Urinary bladder (tissue), 4 donors: ENCODE results near the gene OR4D1. TPM values are rescaled to one million over a fixed set of nuclear protein-coding genes. Genes with fewer than 3 reads are reported as not detected.

Source experiments
- DNase-seq: peaks from one replicate; pipeline ENCODE4 v3.0.0-alpha.2; 2015; ENCODE audit errors: extremely low spot score
- H3K27ac ChIP-seq: one replicate; pipeline ENCODE4 v1.5.1; 2013; ENCODE audit warnings: low read depth, mild to moderate bottlenecking, moderate library complexity
- H3K36me3 ChIP-seq: one replicate; pipeline ENCODE4 v1.6.1; 2013; ENCODE audit warnings: mild to moderate bottlenecking, moderate library complexity; ENCODE audit not compliant: insufficient read depth
- H3K4me1 ChIP-seq: one replicate; pipeline ENCODE4 v1.6.1; 2013; ENCODE audit warnings: mild to moderate bottlenecking, moderate library complexity; ENCODE audit not compliant: insufficient read depth
- H3K4me3 ChIP-seq: one replicate; pipeline ENCODE4 v1.5.1; 2013; ENCODE audit warnings: low read depth, low read length
- WGBS: extraction: QIAGEN DNeasy Blood & Tissue Kit; methylation state at CpG from one replicate; pipeline ENCODE4 v1.1.7; 2013; 5-methylcytosine and 5-hydroxymethylcytosine counted together
- polyA plus RNA-seq: library from polyadenylated mRNA; stranded (reverse); fragments of 200-250 nt; gene quantifications from one replicate; pipeline ENCODE4 v1.2.3, GENCODE V29; 2013
- total RNA-seq: library from RNA; depleted of rRNA; stranded (reverse); fragments of >200 nt; gene quantifications from one replicate; pipeline ENCODE4 v1.2.3, GENCODE V29; 2014
- donor health status: healthy with polysubstance abuse.
- donor health status: healthy.

Gene OR4D1
- total and polyA plus RNA-seq, 2 donors = not detected

GRCh38 chr17:58166682-58167081 lies 18.5 kb downstream of the OR4D1 start, which contains the start of gene OR4D2:
Gene OR4D2 (plus strand): TSS chr17:58166982. CDS start chr17:58169656, 2,674 bp downstream.
- DNase-seq = no peak
- Histone ChIP-seq H3K36me3 (no peaks in the 10 kb centered on the region), H3K4me1 (no peaks in the 10 kb centered on the region), H3K27ac (no peak within 1 kb of the TSS), H3K4me3 (no peak within 1 kb of the TSS)
- WGBS = 67% methylated on average over 6 of the region's 6 CpGs

- Histone ChIP-seq H3K36me3 (no peaks in the 10 kb centered on the region), H3K4me3 (no peak overlapping the region), H3K27ac (no peak overlapping the region), H3K4me1 (no peaks in the 10 kb centered on the region)
- no peak for DNase-seq
- WGBS = 63% methylated on average over 4 of the region's 4 CpGs
These were observed 22.4 kb downstream of the OR4D1 start for GRCh38 chr17:58170622-58171021.

GRCh38 chr17:58172369-58173071 lies 24.3 kb downstream of the OR4D1 start:
- Histone ChIP-seq H3K36me3 (no peaks in the 10 kb centered on the region), H3K4me3 (no peak overlapping the region), H3K4me1 (no peaks in the 10 kb centered on the region), H3K27ac (no peak overlapping the region)
- DNase-seq = no peak
- 30% methylated on average over 2 of the region's 2 CpGs for whole genome bisulfite sequencing

GRCh38 chr17:58174871-58175270 lies 26.7 kb downstream of the OR4D1 start:
- 52% methylated on average over 3 of the region's 3 CpGs for WGBS
- Histone ChIP-seq H3K4me1 (no peaks in the 10 kb centered on the region), H3K36me3 (no peaks in the 10 kb centered on the region), H3K4me3 (no peak overlapping the region), H3K27ac (no peak overlapping the region)
- no peak for DNase-seq

- Histone ChIP-seq H3K4me3 (no peak overlapping the region), H3K4me1 (no peaks in the 10 kb centered on the region), H3K27ac (no peak overlapping the region), H3K36me3 (no peaks in the 10 kb centered on the region)
- no peak for DNase-seq
- 38% methylated on average over 7 of the region's 7 CpGs for WGBS
These were observed 28.0 kb downstream of the OR4D1 start for GRCh38 chr17:58176200-58176599.

- 76% methylated on average over 4 of the region's 4 CpGs for WGBS
- Histone ChIP-seq H3K27ac (no peak overlapping the region), H3K4me3 (no peak overlapping the region), H3K4me1 (no peaks in the 10 kb centered on the region), H3K36me3 (no peaks in the 10 kb centered on the region)
- DNase-seq = no peak
These were observed 33.6 kb downstream of the OR4D1 start for GRCh38 chr17:58181796-58182195.

- no peak overlapping the region for H3K4me3 ChIP-seq
- H3K4me1 ChIP-seq = no peaks in the 10 kb centered on the region
- H3K27ac ChIP-seq = no peak overlapping the region
- H3K36me3 ChIP-seq = no peaks in the 10 kb centered on the region
- 85% methylated on average over 4 of the region's 4 CpGs for WGBS
- no peak for DNase-seq
These were observed 35.3 kb downstream of the OR4D1 start for GRCh38 chr17:58183514-58183913.

- Histone ChIP-seq H3K4me3 (no peak overlapping the region), H3K4me1 (no peaks in the 10 kb centered on the region), H3K36me3 (no peaks in the 10 kb centered on the region), H3K27ac (no peak overlapping the region)
- 51% methylated on average over 10 of the region's 10 CpGs for WGBS
- no peak for DNase-seq
These were observed 36.3 kb downstream of the OR4D1 start for GRCh38 chr17:58184308-58184985.

GRCh38 chr17:58184986-58185761 lies 37.0 kb downstream of the OR4D1 start:
- 71% methylated on average over 8 of the region's 8 CpGs for WGBS

GRCh38 chr17:58186591-58186990 lies 38.4 kb downstream of the OR4D1 start:
- Histone ChIP-seq H3K27ac (no peak overlapping the region), H3K36me3 (no peaks in the 10 kb centered on the region), H3K4me3 (no peak overlapping the region), H3K4me1 (no peaks in the 10 kb centered on the region)
- no peak for DNase-seq
- WGBS = 88% methylated on average over 4 of the region's 4 CpGs

More at GRCh38 chr17:58184986-58185761, 37.0 kb downstream of the OR4D1 start:
- H3K27ac ChIP-seq = no peak overlapping the region
- no peak for DNase-seq
- H3K4me3 ChIP-seq = no peak overlapping the region
- no peaks in the 10 kb centered on the region for H3K4me1 ChIP-seq
- no peaks in the 10 kb centered on the region for H3K36me3 ChIP-seq

- WGBS = 87% methylated on average over 6 of the region's 6 CpGs
- no peaks in the 10 kb centered on the region for H3K36me3 ChIP-seq
These were observed 38.9 kb downstream of the OR4D1 start for GRCh38 chr17:58187063-58187462.

GRCh38 chr17:58187675-58188074 lies 39.5 kb downstream of the OR4D1 start:
- Histone ChIP-seq H3K27ac (no peak overlapping the region), H3K4me1 (no peaks in the 10 kb centered on the region), H3K4me3 (no peak overlapping the region), H3K36me3 (no peaks in the 10 kb centered on the region)
- DNase-seq = no peak
- WGBS = 31% methylated on average over 7 of the region's 7 CpGs

More at GRCh38 chr17:58187063-58187462, 38.9 kb downstream of the OR4D1 start:
- Histone ChIP-seq H3K4me1 (no peaks in the 10 kb centered on the region), H3K4me3 (no peak overlapping the region), H3K27ac (no peak overlapping the region)
- no peak for DNase-seq

- Histone ChIP-seq H3K36me3 (no peaks in the 10 kb centered on the region), H3K4me1 (no peaks in the 10 kb centered on the region), H3K27ac (no peak overlapping the region), H3K4me3 (no peak overlapping the region)
- 53% methylated on average over 11 of the region's 11 CpGs for WGBS
- no peak for DNase-seq
These were observed 41.4 kb downstream of the OR4D1 start for GRCh38 chr17:58189436-58190146.
